ENCODE measurements around the gene CCR9.

DNA sequence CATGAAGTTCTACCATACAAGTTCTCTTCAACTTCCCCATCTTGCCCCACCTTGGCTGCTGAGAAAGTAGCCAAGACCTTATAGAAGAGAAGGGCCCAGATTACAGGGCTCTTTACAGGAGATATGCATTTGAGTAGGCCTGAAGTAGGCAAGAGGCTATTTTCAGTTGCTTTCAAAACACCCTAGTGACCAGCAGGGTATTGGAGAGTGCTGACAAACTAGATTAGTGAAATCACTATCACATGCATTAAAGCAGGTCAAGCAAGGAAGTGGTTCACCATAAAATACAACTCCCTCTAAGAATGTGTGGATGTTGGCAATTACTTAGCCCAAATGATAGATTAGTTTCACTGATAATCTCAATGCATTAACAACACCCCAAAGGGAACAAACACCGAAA, 41.7 kb upstream of the CCR9 start:
- no peak for TF ChIP-seq ESRRA (IDR thresholded peaks at IDR 0.05; ENCODE audit: low read length)
- TF ChIP-seq, protein P1, sequence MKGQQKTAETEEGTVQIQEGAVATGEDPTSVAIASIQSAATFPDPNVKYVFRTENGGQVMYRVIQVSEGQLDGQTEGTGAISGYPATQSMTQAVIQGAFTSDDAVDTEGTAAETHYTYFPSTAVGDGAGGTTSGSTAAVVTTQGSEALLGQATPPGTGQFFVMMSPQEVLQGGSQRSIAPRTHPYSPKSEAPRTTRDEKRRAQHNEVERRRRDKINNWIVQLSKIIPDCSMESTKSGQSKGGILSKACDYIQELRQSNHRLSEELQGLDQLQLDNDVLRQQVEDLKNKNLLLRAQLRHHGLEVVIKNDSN (IDR thresholded peaks at IDR 0.05; ENCODE audit: borderline replicate concordance, extremely low read length, insufficient read depth, low read depth, low read length): no peak
- TF ChIP-seq RCOR1 (conservative IDR thresholded peaks at IDR 0.05; ENCODE audit: low read depth, low read length): no peak
- TF ChIP-seq FOXK2 (IDR thresholded peaks at IDR 0.05): no peak
